ENCODE measurements around the gene PARD3.
"Not testable (repeated sequence)": the region's sequence is repeated elsewhere in the genome, so short reads cannot be mapped to it uniquely, and the experiment has no call there.

PARD3 gene

GRCh38 chr10:34815185-34816084, at the start of gene PARD3:
TSS of gene PARD3 (minus strand) at chr10:34815296. CDS start at chr10:34814995, 301 bp downstream.
- DNase-seq: no peak

GRCh38 chr10:34864149-34865067, 49.3 kb upstream of the PARD3 start:
- DNase-seq: no peak

GRCh38 chr10:34862892-34863291, 47.8 kb upstream of the PARD3 start:
- DNase-seq: no peak

- peak; percentile 69 for DNase-seq
Observed at GRCh38 chr10:34861293-34862021, 46.4 kb upstream of the PARD3 start.

- peak; percentile 3 for DNase-seq
Observed at GRCh38 chr10:34859170-34859569, 44.1 kb upstream of the PARD3 start.

DNA sequence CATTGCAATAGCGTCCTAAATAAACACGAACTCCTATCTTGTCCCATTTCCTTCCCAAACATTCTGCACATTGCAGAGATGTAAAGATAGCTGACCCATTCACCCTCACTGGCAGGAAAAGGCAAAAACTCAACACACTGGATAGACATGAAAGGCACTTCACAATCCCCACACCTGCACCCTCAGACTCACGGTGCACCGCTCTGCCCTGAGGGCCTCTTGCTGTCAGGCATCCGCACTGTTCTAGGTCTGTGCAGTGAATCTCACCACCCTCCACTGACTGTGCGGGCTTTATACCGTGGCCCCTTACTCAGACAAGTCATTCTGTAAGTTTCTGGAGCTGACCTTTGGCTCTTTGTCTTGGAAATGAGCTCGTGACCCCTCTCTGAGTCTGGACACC, 42.9 kb upstream of the PARD3 start:
- DNase-seq: no peak

DNA sequence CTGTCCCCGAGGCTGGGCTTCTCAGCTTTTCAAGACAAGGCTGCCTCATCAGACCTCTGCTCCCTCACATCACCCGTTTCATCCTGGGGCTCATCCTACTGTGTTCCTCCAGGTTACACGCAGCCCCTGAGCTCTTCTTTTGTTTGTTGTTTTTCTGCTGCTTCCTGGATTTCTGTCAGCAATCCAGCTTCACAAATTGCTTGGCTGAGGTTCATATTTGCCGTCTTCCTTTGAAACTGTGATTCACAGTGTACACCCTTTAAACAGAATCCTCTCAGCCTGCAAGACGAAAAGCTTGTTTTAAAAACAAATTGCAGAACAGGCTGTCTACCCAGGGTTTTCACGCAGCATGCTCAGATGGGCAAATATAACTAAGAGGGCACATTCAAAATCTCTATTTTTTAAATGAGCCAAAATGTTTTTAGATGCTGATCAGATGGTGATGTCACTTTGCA, 39.1 kb upstream of the PARD3 start:
- DNase-seq: no peak

DNA sequence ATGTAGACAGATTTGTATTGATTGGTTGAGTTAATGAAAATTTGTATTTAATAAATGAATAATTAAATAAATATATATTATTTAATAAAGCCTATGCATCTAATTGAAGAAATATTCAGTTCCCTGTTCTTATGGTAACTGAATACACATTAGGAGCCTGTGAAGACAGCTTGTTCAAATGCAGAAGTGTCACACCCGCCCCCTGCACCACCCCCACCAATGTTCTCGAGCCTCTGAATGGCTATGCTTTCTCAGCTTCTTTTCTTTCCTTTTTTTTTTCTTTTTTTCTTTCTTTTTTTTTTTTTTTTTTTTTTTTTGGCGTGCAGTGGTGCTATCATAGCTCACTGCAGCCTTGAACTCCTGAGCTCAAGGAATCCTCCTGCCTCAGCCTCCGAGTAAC, 38.3 kb upstream of the PARD3 start:
- DNase-seq: no peak

GRCh38 chr10:34850558-34850957, 35.5 kb upstream of the PARD3 start:
- DNase-seq: no peak

GRCh38 chr10:34850036-34850435, 34.9 kb upstream of the PARD3 start:
- DNase-seq: no peak

- no peak for DNase-seq
Observed at GRCh38 chr10:34845070-34845469, 30.0 kb upstream of the PARD3 start.

DNA sequence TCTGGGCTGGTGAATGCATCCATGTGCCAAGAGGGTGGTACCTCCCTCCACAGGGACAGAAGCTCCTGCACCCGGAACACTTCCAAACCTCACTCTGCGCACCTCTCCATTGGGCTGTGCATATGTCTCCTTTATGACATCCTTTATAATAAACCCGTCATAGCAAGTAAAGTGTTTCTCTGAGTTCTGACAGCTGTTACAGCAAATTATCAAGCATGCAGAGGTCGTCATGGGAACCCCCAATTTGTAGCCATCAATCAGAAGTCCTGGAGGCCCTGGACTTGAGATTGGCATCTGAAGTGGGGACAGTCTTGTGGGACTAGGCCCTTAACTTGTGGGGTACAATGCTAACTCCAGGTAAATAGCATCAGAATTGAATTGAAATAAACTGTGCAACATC, 29.4 kb upstream of the PARD3 start:
- DNase-seq: no peak

DNA sequence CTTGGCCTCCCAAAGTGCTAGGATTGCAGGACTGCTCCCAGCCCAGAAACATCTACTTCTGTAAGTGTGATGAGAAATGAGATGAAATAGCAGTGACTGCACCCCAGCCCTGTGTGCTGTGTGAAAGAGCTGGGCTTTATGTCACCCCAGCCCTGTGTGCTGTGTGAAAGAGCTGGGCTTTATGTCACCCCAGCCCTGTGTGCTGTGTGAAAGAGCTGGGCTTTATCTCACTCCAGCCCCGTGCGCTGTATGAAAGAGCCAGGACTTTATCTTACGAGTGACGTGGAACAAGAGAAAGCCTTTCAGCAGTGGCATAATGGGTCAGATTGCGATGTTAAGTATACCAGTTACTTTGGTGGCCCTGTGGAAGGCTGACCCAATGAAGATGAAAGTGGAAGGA, 28.4 kb upstream of the PARD3 start:
- not testable (repeated sequence) for DNase-seq

GRCh38 chr10:34838366-34838900, 23.3 kb upstream of the PARD3 start:
- DNase-seq: no peak

GRCh38 chr10:34835908-34836508, 20.9 kb upstream of the PARD3 start:
- DNase-seq: no peak

GRCh38 chr10:34834274-34834673, 19.2 kb upstream of the PARD3 start:
- DNase-seq: no peak

GRCh38 chr10:34830217-34830822, 15.2 kb upstream of the PARD3 start:
- no peak for DNase-seq

GRCh38 chr10:34826857-34827766, 12.0 kb upstream of the PARD3 start:
- DNase-seq: no peak

GRCh38 chr10:34826221-34826620, 11.1 kb upstream of the PARD3 start:
- no peak for DNase-seq

- no peak for DNase-seq
Observed at GRCh38 chr10:34825414-34825813, 10.3 kb upstream of the PARD3 start.

DNA sequence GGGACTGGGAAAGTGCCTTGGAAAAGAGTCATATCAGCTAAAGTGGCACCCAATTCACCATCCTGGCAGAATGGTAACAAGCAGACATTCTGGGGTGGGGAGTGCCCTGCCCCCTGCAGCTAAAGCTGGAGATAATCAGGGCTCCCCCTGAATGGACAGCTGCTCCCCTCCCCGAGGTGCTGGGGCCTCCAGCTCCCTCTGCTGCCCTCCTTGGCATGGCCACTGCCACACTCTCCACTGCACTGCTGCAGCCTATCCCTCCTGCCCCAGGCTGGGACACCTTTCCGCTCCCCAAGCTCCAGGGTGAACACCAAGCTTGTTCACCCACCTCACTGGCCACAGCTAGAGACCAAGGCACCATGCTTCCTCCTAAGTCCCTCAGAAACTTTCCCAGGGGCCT, 9.8 kb upstream of the PARD3 start:
- DNase-seq: no peak

Measured in DMS153 (cell line).